Testis (tissue), 3 donors: ENCODE measurements around the gene KRTAP9-2. TPM values are rescaled to one million over a fixed set of nuclear protein-coding genes. Genes with fewer than 3 reads are reported as not detected.

Experiments used
- DNase-seq: peaks from one replicate; pipeline ENCODE4 v3.0.0-alpha.2; 2019
- H3K27ac ChIP-seq, 2 donors: fragments of 200-600 bp; sonication (generic); one replicate each; pipeline ENCODE4 v1.5.1; 2019
- H3K27me3 ChIP-seq: fragments of 200-600 bp; sonication (generic); one replicate; pipeline ENCODE4 v1.5.1; 2019
- H3K36me3 ChIP-seq: fragments of 200-600 bp; sonication (generic); one replicate; pipeline ENCODE4 v1.5.1; 2017; ENCODE audit warnings: low read depth; ENCODE audit errors: missing control alignments
- H3K4me1 ChIP-seq: fragments of 200-600 bp; sonication (generic); one replicate; pipeline ENCODE4 v1.5.1; 2019
- H3K4me3 ChIP-seq, 2 donors: fragments of 200-600 bp; sonication (generic); one replicate each; pipeline ENCODE4 v1.5.1; 2017 to 2019
- H3K9me3 ChIP-seq: fragments of 200-600 bp; sonication (generic); one replicate; pipeline ENCODE4 v1.5.1; 2017
- CTCF ChIP-seq, 3 experiments: fragments of 450-650 bp in 2 of 3; fragments of 200-600 bp in 1 of 3; sonication (generic) in 1 of 3; IDR thresholded peaks; one replicate each; pipeline ENCODE4 v1.5.1; 2016 to 2019; ENCODE audit warnings: antibody characterized with exemption in 3 of 3, mild to moderate bottlenecking in 2 of 3, moderate library complexity in 1 of 3
- POLR2A ChIP-seq: fragments of 450-650 bp; IDR thresholded peaks from one replicate; pipeline ENCODE4 v1.6.1; 2017; ENCODE audit warnings: antibody characterized with exemption, mild to moderate bottlenecking, moderate library complexity
- WGBS, 2 donors: methylation state at CpG; one replicate each; pipeline ENCODE4 v1.1.5; 2018; 5-methylcytosine and 5-hydroxymethylcytosine counted together
- intact Hi-C: fragments of 100-400 bp; cut with DNase I; formaldehyde crosslinking; loops from one replicate; pipeline ENCODE4 v1.15.1; 2023; ENCODE audit warnings: low total_unique reads
- polyA plus RNA-seq: library from polyadenylated mRNA; stranded (reverse); fragments of 350-450 nt; fragmentation: Illumina TruSeq; extraction: RNeasy Lipid Tissue Mini Kit (QIAGEN cat#74804); gene quantifications from one replicate; pipeline ENCODE4 v1.2.3, GENCODE V29; 2014; ENCODE audit warnings: low read depth, low replicate concordance; ENCODE audit not compliant: insufficient read depth
- total RNA-seq, 2 donors: library from RNA; depleted of rRNA; stranded (reverse); fragments of >200 nt; gene quantifications; one replicate each; pipeline ENCODE4 v1.2.3, GENCODE V29; 2016

Gene KRTAP9-2
- total and polyA plus RNA-seq, 3 donors from 2014 or later, result not detected

- TF ChIP-seq POLR2A (no peak), CTCF (IDR thresholded peaks at IDR 0.05) (no peak)
- intact Hi-C loops, result no loop called here
- no peaks in the 10 kb centered on the region for H3K27me3 ChIP-seq
- no peak for DNase-seq
- H3K27ac ChIP-seq, result no peak overlapping the region
- no peak overlapping the region for H3K4me3 ChIP-seq
- no peaks in the 10 kb centered on the region for H3K36me3 ChIP-seq
- 87 to 96% methylated on average over 1 of the region's 1 CpG for WGBS, 2 donors
- H3K4me1 ChIP-seq, result no peaks in the 10 kb centered on the region
- no peaks in the 10 kb centered on the region for H3K9me3 ChIP-seq
These were observed 29.8 kb downstream of the KRTAP9-2 start for GRCh38 chr17:41256291-41256685.

GRCh38 chr17:41258406-41258805 lies 32.0 kb downstream of the KRTAP9-2 start:
- Histone ChIP-seq H3K4me3 (no peak overlapping the region), H3K27ac (no peak overlapping the region), H3K27me3 (no peaks in the 10 kb centered on the region), H3K36me3 (no peaks in the 10 kb centered on the region), H3K4me1 (no peaks in the 10 kb centered on the region), H3K9me3 (no peaks in the 10 kb centered on the region)
- TF ChIP-seq POLR2A (no peak), CTCF (IDR thresholded peaks at IDR 0.05) (no peak)
- DNase-seq, result no peak
- intact Hi-C loops, result no loop called here

GRCh38 chr17:41263212-41263611 lies 36.8 kb downstream of the KRTAP9-2 start:
- no peaks in the 10 kb centered on the region for H3K27me3 ChIP-seq
- H3K4me1 ChIP-seq, result no peaks in the 10 kb centered on the region
- no peaks in the 10 kb centered on the region for H3K9me3 ChIP-seq
- WGBS, 2 donors, result 66 to 82% methylated on average over 2 of the region's 2 CpGs
- no peak for DNase-seq
- H3K36me3 ChIP-seq, result no peaks in the 10 kb centered on the region
- no peak overlapping the region for H3K4me3 ChIP-seq
- no peak overlapping the region for H3K27ac ChIP-seq
- no peak for TF ChIP-seq CTCF (IDR thresholded peaks at IDR 0.05)
- no peak for TF ChIP-seq POLR2A
- intact Hi-C loops, result no loop called here

GRCh38 chr17:41264599-41264998 lies 38.2 kb downstream of the KRTAP9-2 start:
- H3K9me3 ChIP-seq, result no peaks in the 10 kb centered on the region
- no peaks in the 10 kb centered on the region for H3K27me3 ChIP-seq
- WGBS, 2 donors, result 73 to 84% methylated on average over 3 of the region's 3 CpGs
- no peak overlapping the region for H3K4me3 ChIP-seq
- intact Hi-C loops, result no loop called here
- no peaks in the 10 kb centered on the region for H3K4me1 ChIP-seq
- H3K27ac ChIP-seq, result no peak overlapping the region
- TF ChIP-seq CTCF (IDR thresholded peaks at IDR 0.05) (no peak), POLR2A (no peak)
- no peak for DNase-seq
- H3K36me3 ChIP-seq, result no peaks in the 10 kb centered on the region

- no peaks in the 10 kb centered on the region for H3K4me1 ChIP-seq
- no peak within 1 kb of the TSS for H3K27ac ChIP-seq
- no peaks in the 10 kb centered on the region for H3K27me3 ChIP-seq
- WGBS, 2 donors, result 31 to 36% methylated on average over 2 of the region's 2 CpGs
- H3K36me3 ChIP-seq, result no peaks in the 10 kb centered on the region
- no peaks in the 10 kb centered on the region for H3K9me3 ChIP-seq
- TF ChIP-seq POLR2A, result no peak
- TF ChIP-seq CTCF (IDR thresholded peaks at IDR 0.05), result no peak
- intact Hi-C loops, result no loop called here
- H3K4me3 ChIP-seq, result no peak within 1 kb of the TSS
- DNase-seq, result no peak
These were observed 38.6 kb downstream of the KRTAP9-2 start, which contains the start of gene KRTAP9-6 for GRCh38 chr17:41265078-41265477. TSS of gene KRTAP9-6 (plus strand) at chr17:41265378. CDS start at chr17:41265378, 0 bp downstream.
